Measurements from ENCODE around the gene CBL.
"Not testable (repeated sequence)": the region's sequence is repeated elsewhere in the genome, so short reads cannot be mapped to it uniquely, and the experiment has no call there.

The CBL gene

DNA sequence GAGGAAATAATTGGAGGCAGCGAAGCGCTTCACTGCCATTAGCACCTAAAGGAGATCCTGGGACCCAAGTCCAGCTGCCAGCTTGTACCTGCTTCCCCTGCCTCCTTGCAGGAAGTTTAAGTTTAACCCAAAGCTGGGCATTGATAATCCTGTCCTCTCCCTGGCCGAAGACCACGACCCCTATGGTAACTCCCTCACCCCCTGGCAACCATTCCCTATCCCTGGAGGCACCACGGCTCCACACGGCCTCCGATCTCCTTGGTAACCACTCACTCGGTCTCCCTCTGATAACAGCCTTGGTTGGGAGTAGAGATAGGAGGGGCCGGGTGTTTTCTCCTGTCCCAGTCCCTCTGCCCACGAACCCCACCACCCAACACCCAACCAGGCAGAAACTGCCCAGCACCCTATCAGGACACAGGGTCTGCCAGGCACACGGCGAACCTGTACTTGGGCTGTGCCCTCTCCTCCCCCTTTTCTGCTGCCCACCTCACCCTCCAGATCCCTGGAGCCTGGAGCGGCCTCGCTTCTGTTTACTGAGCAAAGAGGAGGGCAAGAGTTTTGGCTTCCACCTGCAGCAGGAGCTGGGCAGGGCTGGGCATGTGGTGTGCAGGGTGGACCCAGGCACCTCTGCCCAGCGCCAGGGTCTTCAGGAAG, 20.0 kb upstream of the CBL start:
- no peak for DNase-seq (ENCODE audit: low read depth)

DNA sequence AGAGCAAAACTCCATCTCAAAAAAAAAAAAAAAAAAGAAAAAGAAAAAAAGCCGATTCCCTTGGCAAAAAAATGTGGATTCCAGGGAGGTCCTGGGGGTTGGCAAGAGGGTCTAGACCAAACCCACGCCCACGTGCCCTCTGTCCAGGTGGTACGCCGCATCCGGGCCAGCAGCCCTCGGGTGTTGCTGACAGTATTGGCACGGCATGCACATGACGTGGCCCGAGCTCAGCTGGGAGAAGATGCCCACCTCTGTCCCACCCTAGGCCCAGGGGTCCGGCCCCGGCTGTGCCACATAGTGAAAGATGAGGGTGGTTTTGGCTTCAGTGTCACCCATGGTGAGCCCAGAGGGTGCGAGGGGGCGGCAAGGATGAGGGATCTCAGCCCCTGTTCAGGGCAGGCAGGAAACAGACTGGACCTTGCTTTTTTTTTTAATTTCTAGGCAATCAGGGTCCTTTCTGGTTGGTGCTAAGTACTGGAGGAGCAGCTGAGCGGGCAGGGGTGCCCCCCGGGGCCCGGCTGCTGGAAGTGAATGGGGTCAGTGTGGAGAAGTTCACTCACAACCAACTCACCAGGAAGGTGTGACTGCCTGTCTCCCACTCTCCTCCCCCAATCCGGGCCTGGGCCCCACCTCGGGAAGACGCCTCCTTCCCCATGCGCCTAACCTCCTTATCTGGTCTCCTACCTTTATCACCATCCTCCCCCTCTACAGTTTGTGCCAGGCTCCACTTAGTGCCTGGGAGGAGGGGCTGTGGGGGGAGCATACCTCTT, 18.8 kb upstream of the CBL start:
- DNase-seq (ENCODE audit: low read depth) = no peak

DNA sequence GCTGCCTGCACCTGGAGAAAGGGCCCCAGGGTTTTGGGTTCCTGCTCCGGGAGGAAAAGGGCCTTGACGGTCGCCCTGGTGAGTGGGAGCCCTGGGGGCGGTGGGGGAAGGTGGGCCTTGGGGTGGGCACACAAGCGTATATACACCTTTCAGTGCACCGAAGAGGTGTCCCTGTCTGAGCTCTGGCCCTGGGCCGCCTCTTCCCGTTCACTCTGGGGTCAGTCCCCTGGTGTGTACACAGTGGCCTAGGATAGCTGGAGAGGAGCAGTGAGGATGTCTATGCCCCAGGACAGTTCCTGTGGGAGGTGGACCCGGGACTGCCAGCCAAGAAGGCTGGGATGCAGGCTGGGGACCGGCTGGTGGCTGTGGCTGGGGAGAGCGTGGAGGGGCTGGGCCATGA, 18.1 kb upstream of the CBL start:
- DNase-seq (ENCODE audit: low read depth) = no peak

DNA sequence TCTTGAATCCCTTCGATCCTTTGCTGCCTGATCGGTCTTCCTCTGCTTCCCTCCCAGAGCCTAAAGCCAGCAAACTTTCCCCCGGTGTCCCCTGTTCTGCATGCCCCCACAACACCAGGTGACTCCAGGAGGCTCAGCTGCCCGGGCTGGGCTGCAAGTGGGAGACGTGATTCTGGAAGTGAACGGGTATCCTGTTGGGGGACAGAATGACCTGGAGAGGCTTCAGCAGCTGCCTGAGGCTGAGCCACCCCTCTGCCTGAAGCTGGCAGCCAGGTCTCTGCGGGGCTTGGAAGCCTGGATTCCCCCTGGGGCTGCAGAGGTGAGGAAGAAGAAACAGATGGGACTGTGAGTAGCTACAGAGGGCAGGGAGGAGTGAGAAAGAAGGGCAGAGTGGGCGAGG, 17.3 kb upstream of the CBL start:
- no peak for DNase-seq (ENCODE audit: low read depth)

DNA sequence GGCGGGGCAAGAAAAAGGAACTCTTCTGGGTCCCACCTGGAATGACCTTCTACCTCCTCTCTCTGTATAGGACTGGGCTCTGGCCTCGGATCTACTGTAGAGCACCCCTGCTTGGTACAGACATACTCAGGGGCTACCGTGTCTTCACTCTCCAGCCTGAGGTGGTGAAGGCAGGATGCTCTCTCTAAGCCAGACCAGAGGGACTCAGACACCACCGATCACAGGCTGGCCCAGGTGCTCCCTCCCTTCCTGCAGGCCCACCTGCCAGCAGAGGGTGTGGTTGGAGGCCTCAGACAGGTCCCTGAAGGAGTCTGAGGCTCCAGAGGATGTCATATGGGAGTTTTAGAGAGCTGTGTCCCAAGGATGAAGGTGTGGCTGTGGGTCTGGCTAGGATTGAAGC, 16.7 kb upstream of the CBL start:
- DNase-seq (ENCODE audit: low read depth) = no peak

DNA sequence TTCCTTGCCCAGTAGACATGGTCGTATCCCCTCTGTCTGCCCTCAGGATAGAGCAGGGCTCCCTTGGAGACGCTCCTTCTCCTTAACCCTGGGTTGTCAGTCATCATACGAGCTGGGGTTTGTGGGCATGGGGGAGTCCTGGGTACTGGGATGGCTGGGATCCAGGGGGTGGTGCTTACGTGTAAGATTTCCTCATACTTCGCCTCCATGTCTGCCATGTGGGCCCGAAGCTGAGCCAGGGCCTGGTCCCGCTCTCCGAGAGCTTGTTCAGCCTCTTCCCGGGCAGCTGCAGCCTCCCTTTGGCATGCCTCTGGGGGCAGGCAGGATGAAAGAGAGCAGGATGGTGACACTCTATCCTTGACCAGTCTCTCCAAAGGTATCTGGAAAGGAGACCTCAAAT, 15.6 kb upstream of the CBL start:
- no peak for DNase-seq (ENCODE audit: low read depth)

DNA sequence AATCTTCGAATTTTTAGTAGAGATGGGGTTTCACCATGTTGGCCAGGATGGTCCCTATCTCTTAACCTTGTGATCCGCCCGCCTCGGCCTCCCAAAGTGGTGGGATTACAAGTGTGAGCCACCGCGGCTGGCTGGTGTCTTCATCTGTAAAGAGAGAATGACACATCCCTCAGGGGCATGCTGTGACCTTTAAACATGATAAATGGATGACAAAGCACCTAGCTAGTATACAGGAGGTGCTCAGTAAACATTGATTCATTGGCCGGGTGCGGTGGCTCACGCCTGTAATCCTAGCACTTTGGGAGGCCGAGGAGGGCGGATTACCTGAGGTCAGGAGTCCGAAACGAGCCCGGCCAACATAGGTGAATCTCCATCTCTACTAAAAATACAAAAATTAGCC, 14.9 kb upstream of the CBL start:
- not testable (repeated sequence) for DNase-seq (ENCODE audit: low read depth)

DNA sequence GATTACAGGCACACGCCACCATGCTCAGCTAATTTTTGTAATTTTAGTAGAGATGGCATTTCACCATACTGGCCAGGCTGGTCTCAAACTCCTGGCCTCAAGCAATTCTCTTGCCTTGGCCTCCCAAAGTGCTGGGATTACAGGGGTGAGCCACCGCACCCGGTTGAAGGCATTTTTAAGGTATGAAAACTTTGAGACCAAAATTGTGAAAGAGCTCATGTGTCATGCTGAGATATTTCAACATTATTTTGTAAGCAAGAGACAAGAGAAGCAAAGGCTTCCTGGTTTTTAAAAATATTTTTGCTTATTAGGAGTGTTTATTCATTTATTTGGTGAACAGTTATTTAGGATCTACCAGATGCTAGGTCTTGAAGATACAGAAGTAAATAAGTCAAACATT, 14.0 kb upstream of the CBL start:
- no peak for DNase-seq (ENCODE audit: low read depth)

DNA sequence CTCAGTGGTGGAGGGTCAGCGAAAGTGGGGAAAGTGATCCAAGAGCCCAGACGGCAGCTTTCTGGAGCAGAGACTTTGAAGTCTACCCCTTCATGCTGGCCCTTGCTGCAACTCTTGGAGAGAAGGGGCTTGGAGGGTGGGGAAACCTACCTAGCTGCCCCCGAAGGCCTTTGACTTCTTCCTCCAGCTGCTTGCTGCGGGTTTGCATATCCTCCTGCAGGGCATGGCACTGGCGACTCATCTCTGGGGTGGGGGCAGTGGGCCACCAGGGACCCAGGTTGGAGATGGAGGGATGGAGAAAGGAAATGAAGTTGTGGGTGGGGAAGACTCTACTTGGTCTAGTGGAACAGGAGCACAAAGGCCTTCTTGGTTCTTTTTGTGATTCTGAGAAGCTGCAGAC, 13.1 kb upstream of the CBL start:
- no peak for DNase-seq (ENCODE audit: low read depth)

DNA sequence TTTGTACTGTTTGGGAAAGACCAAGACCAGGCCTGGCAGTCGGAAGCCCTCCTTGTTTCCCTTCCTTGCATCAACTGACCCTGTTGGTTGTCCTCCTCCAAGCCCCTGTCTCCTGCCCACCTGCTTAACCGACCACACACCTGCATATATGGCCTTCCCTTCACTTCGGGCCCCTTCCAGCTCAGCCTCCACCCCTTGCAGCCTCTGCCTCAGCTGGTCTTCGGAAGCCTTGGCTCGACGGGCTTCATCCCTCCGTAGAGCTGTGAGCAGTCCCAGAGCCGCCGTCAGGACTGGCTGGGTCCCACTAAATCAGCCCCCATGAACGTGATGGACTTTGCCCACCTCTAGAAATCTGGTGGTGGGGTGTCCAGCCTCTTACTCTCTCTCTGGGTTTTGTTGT, 12.5 kb upstream of the CBL start:
- DNase-seq (ENCODE audit: low read depth) = no peak

DNA sequence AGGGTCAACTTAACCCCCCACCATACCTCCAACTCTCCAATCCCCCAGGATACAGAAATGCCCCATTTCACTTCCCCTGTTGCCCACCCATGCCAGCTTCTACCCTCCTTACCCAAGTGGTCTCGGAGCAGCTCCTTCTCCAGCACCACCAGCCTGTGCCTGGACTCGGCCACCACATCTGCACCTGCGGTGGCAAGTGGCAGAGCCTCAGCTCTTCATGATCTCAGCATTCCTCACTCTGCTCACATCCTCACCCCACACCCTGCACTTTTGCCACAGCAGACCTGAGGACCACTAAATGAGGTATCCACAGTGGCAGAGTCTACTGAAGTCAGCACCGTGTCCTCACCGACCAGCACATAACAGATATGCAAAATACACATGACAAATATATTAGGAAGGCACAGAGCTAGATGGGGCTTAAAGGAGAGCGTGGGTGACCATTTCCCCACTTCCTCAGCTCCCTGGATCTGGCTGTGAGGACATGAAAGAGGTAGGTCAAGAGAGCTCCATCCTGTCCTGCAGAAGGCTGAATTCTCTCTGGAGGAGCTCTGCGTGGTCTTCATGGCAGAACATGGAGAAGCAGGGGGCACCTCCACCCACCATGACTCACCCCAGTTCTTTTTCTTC, 11.2 kb upstream of the CBL start:
- DNase-seq (ENCODE audit: low read depth) = no peak

DNA sequence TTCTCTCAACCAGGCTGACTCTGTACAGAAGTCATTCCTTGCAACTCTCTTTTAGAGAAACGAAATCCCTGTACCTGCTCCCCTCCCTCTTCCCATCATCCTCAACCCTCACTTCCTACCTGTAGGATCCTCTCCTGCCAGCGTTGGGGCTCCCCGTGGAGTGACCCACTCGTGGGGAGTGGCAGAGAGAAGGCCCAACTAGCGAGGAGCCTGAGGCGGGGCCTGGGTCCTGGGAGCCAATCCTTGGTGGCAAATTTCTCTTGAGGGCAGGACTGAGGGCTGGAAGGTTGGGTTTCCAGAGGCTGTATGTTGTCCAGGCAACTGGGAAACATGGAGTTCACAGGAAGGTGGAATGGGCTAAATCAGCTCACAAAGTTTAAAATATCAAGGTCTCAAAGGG, 10.5 kb upstream of the CBL start:
- DNase-seq (ENCODE audit: low read depth) = no peak

DNA sequence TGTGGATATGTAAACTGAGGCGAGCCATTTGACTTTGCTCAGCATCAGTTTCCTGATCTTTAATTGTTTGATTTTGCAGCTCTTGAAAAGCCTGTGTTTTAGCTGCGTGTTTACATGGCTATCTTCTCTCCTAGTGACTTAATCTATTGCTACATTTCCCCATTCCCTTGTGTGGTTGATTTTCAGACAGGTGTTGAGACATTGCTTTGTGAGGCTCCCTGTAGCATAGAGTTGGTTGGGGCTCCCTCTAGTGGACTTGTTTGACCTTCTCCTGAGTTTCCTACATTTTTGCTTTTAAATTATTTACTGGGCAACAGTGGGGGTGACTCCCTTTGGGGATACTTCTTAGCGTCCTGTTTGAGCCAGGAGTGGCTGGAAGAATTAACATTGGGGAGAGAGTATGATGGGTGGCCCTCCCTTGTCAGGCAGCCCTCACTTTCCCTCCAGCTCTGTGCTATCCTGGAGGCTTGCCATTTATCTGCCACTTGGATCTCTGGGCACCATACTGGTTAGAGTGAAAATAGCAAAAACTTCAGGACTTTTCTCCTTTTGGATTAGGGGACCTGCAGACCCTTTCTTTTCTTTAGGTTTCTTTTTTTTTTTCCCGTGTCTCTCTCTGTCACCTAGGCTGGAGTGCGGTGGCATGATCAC, 9.2 kb upstream of the CBL start:
- DNase-seq (ENCODE audit: low read depth) = peak; percentile 56

DNA sequence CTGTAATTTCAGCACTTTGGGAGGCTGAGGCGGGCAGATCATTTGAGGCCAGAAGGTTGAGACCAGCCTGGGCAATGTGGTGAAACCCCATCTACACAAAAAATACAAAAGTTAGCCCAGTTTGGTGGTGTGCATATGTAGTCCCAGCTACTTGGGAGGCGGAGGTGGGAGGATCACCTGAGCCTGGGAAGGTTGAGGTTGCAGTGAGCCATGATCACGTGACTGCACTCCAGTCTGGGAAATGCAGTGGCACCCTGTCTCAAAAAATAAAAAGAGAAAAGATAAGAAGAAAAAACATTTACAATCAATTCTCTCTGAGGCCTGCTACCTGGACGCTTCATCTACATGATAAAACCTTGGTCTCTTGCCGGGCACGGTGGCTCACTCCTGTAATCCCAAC, 7.2 kb upstream of the CBL start:
- DNase-seq (ENCODE audit: low read depth) = no peak

DNA sequence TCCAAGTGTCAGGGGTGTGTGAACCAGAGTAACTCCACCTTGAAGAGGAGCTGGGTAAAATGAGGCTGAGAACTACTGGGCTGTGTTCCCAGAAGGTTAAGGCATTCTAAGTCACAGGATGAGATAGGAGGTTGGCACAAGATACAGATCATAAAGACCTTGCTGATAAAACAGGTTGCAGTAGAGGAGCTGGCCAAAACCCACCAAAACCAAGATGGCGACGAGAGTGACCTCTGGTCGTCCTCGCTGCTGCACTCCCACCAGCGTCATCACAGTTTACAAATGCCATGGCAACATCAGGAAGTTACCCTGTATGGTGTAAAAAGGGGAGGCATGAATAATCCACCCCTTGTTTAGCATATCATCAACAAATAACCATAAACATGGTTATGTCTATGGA, 4.9 kb upstream of the CBL start:
- not testable (repeated sequence) for DNase-seq (ENCODE audit: low read depth)

DNA sequence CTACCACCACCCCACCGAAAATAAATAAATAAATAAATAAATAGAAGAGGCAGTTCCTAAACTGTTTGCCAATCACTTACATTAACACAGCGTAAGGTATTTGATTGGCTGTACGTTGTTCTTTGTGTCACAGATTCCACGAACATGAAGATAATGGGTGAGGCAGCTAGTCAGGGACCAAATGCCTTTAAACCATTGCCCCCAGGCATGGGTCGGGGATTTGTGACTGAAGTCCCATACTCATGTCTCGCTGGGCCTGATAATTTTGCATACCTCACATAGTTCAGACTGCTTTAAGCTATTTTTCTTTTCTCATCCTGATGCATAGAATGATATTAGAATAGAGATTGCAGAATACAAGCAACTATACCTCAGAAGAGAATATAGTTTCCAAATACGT, 3.6 kb upstream of the CBL start:
- DNase-seq (ENCODE audit: low read depth) = no peak

DNA sequence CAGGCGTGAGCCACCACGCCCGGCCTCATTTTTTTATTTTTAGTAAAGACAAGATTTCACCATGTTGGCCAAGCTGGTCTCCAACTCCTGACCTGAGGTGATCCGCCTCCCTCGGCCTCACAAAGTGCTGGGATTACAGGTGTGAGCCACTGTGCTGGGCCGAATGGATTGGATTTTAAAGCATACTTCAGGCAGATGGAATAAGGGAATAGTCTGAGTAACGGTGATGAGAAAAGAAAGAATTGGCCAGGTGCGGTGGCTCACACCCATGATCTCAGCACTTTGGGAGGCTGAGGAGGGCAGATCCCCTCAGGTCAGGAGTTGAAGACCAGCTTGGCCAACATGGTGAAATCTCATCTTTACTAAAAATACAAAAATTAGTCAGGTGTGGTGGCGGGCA, 2.1 kb upstream of the CBL start:
- no peak for DNase-seq (ENCODE audit: low read depth)

DNA sequence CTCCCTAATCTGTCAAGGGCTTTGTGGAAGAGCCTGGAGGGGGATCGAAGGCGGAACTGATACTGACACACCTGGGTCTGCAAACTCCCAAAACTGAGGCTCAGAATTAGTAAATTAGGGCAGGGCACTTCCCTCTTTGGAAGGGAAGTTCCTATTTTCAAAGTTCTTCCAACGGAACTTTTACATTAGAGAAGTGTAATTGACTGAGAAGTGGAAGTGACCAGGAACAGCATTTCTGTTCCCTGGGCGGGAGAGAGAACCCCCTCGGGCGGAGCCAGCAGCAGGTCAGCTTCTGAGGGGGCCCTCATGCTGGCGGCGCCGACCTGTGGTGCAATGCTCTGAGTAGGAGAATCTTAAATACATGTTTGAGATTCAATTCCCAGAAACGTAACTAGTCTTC, 1.1 kb upstream of the CBL start:
- no peak for DNase-seq (ENCODE audit: low read depth)

DNA sequence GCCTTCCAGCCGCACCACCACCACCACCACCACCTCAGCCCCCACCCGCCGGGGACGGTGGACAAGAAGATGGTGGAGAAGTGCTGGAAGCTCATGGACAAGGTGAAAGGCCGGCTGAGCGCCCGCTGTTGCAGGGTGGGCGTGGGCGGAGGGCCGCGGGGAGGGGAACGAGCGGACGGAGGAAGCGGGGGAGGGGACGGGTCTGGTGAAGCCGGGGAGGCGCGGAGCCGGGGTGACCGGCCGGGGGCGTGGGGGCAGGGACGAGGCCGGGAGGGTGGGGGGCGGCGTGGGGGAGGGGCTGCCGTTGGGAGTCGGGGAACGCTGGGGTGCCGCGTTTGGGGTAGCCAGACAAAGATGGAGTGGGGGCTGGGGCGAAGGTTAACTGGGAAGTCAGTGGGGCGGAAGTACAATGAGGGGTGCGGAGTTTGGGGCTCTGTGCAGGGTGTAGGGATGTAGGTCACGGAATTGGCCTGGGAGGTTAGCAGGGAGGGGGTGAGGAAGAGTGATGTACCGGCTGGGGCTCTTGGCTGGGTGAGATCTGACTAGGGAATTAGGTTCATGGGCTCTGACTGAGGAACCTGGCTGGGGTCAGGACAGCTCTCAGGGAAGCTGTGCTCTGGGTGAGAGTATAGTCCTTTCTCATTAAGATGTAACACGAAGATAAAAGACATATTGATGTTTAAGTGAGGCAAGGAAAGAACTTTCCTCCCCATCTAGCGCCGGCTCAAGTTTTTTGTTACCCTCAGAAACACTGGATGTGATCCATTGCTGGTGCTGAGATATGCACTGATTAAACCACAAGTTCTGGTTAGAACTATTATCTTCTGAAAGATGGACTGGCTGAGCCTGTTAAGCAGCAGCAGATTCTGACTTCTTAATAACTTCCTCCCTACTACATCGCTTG, 624 bp downstream of the CBL start:
- peak; percentile 27 for DNase-seq (ENCODE audit: low read depth)

DNA sequence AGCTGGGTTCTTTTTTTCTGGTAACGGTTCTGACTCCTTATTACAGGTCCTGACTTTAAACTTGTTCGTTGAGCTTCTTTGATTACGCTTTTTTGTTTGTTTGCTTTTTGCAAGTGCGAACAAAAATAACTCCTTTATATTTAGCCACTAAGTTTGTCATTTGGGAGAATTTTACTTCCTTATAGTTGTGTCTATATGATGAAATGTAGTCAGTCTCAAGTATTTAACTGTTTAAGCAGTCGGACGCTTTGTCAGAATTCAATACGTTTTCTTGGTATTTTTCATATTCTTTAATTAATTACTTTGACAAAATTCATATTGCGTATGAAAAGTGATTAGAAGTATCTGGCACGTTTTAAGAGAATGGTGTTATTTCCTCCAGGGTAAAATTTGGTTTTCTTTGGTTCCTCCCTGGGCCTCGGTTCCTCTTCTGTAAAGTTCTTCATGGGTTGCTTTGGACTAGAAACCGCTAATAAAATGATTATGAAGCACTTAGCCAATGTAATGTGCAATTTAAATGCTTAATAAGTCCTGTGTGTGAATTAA, 1.3 kb downstream of the CBL start:
- no peak for DNase-seq (ENCODE audit: low read depth)

DNA sequence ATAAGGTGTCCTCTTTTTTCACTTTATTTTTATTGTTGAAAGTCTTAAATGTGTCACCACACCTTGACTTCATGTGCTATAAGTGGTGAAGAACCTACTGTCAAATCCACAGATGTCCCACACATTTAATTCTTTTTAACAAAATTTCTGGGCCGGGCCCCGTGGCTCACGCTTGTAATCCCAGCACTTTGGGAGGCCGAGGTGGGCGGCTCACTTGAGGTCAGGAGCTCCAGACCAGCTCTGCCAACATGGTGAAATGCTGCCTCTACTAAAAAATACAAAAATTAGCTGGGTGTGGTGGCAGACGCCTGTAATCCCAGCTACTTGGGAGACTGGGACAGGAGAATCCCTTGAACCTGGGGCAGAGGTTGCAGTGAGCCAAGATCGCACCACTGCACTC, 3.0 kb downstream of the CBL start:
- DNase-seq (ENCODE audit: low read depth) = no peak

DNA sequence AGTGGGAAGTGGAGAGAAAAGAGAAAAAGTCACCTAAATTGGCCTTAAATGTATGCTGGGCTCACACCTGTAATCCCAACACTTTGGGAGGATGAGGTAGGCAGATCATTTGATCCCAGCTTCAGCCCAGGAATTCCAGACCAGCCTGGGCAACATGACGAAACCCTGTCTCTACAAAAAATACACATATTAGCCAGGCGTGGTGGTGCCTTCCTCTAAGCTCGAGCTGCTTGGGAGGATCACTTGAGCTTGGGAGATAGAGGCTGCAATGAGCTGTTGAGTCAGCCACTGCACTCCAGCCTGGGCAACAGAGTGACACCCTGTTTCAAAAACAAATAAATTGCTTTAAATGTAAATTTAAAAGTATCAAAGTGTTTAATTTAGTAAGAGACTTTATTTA, 3.9 kb downstream of the CBL start:
- no peak for DNase-seq (ENCODE audit: low read depth)
